ENCODE results near the gene RFLNA. TPM values are rescaled to one million over a fixed set of nuclear protein-coding genes. Genes with fewer than 3 reads are reported as not detected.
A peak's percentile ranks its signal among the peaks of the same experiment; 100 is the strongest.

RFLNA gene
- 0.49 TPM for total RNA-seq

GRCh38 chr12:124294780-124295341 is at the start of gene RFLNA:
TSS of gene RFLNA (plus strand) at chr12:124295093. CDS start at chr12:124295430, 337 bp downstream.
- DNase-seq (ENCODE audit: low spot score) = no peak

DNA sequence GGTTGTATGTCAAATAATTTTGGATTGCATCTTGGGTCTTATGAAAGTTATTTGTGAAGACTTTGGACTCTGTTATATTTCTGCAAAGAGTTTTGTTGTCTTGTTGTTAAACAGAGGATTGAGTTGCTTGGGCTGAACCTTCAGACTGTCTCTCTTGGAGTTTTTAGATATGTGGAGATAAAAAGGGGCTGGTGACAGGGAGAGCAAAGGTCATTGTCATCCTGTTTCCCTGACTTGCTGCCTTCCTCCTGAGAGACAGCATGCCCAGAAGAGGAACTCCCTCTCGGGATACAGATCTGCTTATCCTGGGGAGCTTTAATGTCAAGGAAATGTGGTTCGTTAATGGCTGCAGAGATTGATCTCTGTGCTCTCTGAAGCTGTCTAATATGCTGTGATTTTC is 47.6 kb upstream of the RFLNA start:
- DNase-seq (ENCODE audit: low spot score) = no peak

DNA sequence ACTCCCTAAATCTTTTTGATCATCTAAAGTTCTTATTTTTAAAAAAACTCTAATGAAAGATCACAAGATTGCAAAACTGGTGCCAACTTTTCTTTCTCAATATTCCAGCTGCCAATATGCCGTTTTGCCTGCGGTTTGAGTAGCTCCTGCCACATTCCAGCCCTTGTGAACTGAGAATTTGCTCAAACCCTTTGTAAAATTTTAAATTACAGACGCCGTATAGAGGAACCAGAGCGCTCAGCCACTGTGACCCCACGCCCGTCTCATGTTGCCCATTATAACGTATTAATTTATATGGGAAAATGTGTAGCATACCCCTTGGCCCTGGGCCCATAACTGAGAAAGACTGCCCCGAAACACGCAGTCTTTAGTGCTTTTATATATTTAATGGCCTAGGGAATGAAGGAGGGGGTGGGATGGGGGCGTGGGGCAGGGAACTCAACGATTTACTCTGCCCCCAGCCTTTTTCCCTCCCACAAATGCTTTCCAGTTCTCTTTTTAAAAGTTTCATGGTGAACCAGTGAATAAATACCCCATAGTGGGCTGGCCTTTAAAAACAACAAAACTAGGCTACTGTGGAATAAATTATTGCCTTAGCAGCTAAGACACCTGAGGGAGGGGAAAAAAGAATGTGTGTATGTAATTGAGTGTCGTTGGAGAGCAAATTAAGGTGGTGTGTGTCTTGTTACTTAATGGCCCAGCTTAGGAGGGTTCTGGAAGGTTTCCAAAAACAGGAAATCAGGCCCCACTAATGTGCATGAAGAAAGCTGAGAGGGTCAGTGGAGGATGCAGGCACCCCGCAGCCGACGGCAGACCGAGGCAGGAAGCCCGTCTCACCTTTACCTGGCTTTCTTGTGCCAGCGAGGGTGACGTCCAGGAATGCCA is 45.7 kb upstream of the RFLNA start:
- DNase-seq (ENCODE audit: low spot score) = no peak

- no peak for DNase-seq (ENCODE audit: low spot score)
Observed at GRCh38 chr12:124251186-124251585, 43.7 kb upstream of the RFLNA start.

GRCh38 chr12:124252964-124253363 is 41.9 kb upstream of the RFLNA start:
- no peak for DNase-seq (ENCODE audit: low spot score)

- no peak for DNase-seq (ENCODE audit: low spot score)
Observed at GRCh38 chr12:124254126-124254525, 40.8 kb upstream of the RFLNA start.

GRCh38 chr12:124259154-124260066 is 35.5 kb upstream of the RFLNA start:
- no peak for DNase-seq (ENCODE audit: low spot score)

DNA sequence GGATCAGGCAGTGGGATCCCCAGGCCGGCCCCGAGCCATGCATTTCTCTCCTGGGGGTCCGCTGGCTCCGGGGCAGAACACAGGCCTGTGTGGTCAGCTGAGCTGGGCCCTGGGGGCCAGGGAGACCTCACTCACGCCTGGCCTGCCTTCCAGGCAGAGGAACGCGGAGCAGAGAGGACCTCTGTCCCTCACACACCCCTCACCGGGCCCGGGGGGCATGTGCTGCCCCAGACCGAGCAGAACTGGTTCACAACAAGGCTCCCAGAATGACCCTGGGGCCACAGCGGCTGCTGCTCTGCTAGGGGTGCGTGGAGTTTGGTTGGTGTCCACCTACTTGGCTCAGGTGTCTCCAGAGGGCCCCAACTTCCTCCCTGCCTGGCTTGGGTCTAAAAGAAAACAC is 33.0 kb upstream of the RFLNA start:
- no peak for DNase-seq (ENCODE audit: low spot score)

GRCh38 chr12:124264089-124264795 is 30.7 kb upstream of the RFLNA start:
- no peak for DNase-seq (ENCODE audit: low spot score)

- DNase-seq (ENCODE audit: low spot score) = no peak
Observed at GRCh38 chr12:124264879-124265278, 30.0 kb upstream of the RFLNA start.

GRCh38 chr12:124267205-124267778 is 27.6 kb upstream of the RFLNA start:
- no peak for DNase-seq (ENCODE audit: low spot score)

GRCh38 chr12:124270671-124271070 is 24.2 kb upstream of the RFLNA start:
- no peak for DNase-seq (ENCODE audit: low spot score)

GRCh38 chr12:124273630-124274029 is 21.3 kb upstream of the RFLNA start:
- DNase-seq (ENCODE audit: low spot score) = no peak

DNA sequence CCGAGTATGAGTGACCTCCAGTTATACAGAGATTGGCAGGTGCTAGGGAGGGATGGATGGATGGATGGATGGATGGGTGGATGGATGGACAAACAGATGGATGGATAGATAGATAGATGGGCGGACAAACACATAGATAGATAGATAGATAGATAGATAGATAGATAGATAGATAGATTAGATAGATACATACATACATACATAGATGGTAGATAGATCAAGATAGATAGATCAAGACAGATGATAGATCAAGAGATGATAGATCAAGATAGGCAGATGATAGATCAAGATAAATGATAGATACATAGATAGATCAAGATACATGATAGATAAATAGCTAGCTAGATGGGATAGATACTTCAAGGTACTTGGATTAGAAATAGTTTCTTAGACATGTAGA is 18.6 kb upstream of the RFLNA start:
- DNase-seq (ENCODE audit: low spot score) = no peak

DNA sequence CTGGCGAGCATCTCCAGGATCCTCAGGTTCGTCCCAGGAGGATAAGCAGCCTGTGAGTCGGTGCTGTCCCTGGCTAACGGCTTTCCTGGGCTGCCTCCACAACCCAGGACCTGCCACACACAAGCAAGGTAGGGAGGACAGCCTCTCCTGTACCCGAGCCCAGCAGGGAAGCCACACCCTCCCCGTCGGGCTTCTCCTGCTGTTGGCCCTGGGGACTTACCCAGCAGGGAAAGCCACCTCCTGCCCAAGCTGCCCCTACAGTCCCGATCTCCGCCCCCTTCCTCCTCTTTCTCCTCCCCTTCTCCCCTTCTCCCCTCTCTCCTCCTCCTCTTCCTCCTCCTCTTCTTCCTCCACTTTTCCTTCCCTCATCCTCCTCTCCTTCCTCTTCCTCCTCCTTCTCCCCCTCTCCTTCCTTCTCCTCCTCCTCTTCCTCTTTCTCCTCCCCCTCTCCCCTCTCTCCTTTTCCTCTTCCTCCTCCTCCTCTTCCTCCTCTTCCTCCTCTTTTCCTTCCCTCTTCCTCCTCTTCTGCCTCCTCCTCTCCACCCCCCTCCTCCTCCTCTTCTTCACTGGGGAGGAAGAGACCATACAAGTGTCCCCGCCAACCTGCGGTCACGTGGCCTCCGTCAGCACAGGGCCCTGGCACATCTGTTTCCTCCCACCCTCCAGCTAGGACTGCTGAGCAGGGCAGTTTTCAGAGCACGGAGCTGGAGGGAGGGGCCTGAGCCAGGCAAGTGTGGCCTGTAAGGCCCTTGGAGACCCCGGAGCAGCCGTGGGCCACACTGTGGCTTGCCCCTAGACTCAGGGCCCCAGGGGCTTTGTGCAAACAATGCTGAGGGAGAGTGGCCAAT is 17.3 kb upstream of the RFLNA start:
- DNase-seq (ENCODE audit: low spot score) = no peak

GRCh38 chr12:124278389-124279101 is 16.3 kb upstream of the RFLNA start:
- DNase-seq (ENCODE audit: low spot score) = no peak

- DNase-seq (ENCODE audit: low spot score) = no peak
Observed at GRCh38 chr12:124279315-124279714, 15.6 kb upstream of the RFLNA start.

GRCh38 chr12:124279846-124280360 is 15.0 kb upstream of the RFLNA start:
- DNase-seq (ENCODE audit: low spot score) = peak; percentile 15

DNA sequence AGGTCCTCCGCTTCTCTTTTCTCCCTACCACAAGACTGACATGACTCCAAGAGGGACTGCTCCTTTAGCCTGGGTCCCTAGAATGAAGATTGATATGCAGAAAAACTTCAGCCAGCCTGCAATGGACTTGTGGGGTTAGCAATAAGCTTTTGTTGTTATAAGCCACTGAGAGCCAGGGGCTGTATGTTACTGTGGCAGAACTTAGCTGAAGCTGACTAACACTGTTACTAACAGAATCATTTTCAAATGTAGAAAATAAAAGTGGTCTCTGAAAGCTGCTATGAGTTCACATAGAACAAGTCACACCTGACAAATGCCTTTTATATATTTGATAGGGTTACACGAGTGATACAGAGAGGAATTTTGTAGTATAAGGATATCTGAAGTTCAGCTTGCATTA is 13.6 kb upstream of the RFLNA start:
- no peak for DNase-seq (ENCODE audit: low spot score)
